Peyer's patch (tissue), 4 donors: ENCODE measurements around the gene ZBTB16. TPM values are rescaled to one million over a fixed set of nuclear protein-coding genes. Genes with fewer than 3 reads are reported as not detected.

Source experiments
- DNase-seq, 3 donors: peaks; one replicate each; pipeline ENCODE4 v3.0.0-alpha.2; 2017 to 2019
- H3K27ac ChIP-seq, 4 donors: fragments of 200-600 bp; sonication (generic); one replicate each; pipeline ENCODE4 v1.5.1; 2016 to 2019
- H3K27me3 ChIP-seq, 2 donors: fragments of 200-600 bp; sonication (generic); one replicate each; pipeline ENCODE4 v1.5.1; 2019
- H3K36me3 ChIP-seq, 3 donors: fragments of 200-600 bp; sonication (generic); one replicate each; pipeline ENCODE4 v1.5.1; 2016 to 2019
- H3K4me1 ChIP-seq, 4 donors: fragments of 200-600 bp; sonication (generic); one replicate each; pipeline ENCODE4 v1.5.1; 2016 to 2019
- H3K4me3 ChIP-seq, 4 donors: fragments of 200-600 bp; sonication (generic); 1 replicate in 3 of 4; 2 replicates in 1 of 4; pipeline ENCODE4 v1.5.1; 2016 to 2019; ENCODE audit warnings: mild to moderate bottlenecking in 1 of 4
- H3K9me3 ChIP-seq, 4 donors: fragments of 200-600 bp; sonication (generic); one replicate each; pipeline ENCODE4 v1.5.1; 2016 to 2019; ENCODE audit warnings: mild to moderate bottlenecking in 1 of 4
- POLR2A ChIP-seq, 2 donors: fragments of 450-650 bp; IDR thresholded peaks; one replicate each; pipeline ENCODE4 v1.5.1; 2017; ENCODE audit warnings: antibody characterized with exemption in 2 of 2, mild to moderate bottlenecking in 2 of 2, moderate library complexity in 2 of 2
- total RNA-seq, 4 donors: library from RNA; depleted of rRNA; stranded (reverse); fragments of >200 nt; gene quantifications; one replicate each; pipeline ENCODE4 v1.1.0, GENCODE V29; 2016
- TF ChIP-seq, protein P1 (sequence below), 6 experiments: fragments of 450-650 bp in 4 of 6; fragments of 200-600 bp in 2 of 6; sonication (generic) in 1 of 6; IDR thresholded peaks; one replicate each; pipeline ENCODE4 v1.5.1; 2017 to 2019; ENCODE audit warnings: antibody characterized with exemption in 6 of 6, mild to moderate bottlenecking in 3 of 6, moderate library complexity in 1 of 6

Gene ZBTB16
- total RNA-seq, 4 donors from 2014 or later, result 84.8 to 257 (median 155) TPM

DNA sequence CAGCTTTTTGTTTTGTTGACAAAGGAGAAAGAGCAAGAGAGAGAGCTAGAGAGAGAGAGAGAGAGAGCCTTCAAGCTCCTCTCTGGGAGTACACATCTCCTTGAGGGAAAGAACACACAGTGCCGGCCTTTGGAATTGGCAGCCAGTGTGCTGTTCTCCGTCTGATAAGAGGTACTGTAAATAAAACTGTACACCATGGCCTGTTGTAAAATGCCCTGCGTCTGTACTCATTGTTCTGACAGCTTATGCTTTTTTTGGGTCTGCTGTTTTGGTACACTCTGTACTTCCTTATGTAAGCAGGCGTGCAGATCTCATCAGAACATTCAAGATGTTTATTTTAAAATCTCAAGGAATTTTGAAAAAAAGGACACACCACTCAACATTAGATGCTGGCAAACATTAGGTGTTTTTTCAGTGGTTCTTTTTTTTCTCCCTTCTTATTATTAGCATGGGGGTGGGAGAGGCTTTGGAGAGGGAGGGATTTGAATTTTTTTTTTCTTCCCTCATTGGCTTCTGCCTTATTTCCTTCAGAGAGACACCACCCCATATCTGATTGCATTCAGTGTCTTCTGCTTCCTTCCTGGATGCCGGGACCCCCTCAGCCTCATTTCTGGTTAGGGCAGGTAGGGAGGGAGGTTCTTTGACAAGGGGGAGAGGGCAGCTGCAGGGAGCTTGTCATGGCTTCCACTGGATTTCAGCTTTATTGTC, 119.9 kb downstream of the ZBTB16 start:
- Histone ChIP-seq H3K36me3 (no peaks in the 10 kb centered on the region), H3K4me1 (peaks cover 19 to 79% (median 35%) of the 10 kb centered on the region in 4 donors), H3K9me3 (no peaks in the 10 kb centered on the region), H3K4me3 (peak overlapping the region in 3 of 4 donors; percentile 1 to 35 (median 28)), H3K27me3 (no peaks in the 10 kb centered on the region), H3K27ac (peak overlapping the region; percentile 81 to 94 (median 90))
- DNase-seq, result peak; percentile 73 to 94 (median 80)
- TF ChIP-seq, protein P1, sequence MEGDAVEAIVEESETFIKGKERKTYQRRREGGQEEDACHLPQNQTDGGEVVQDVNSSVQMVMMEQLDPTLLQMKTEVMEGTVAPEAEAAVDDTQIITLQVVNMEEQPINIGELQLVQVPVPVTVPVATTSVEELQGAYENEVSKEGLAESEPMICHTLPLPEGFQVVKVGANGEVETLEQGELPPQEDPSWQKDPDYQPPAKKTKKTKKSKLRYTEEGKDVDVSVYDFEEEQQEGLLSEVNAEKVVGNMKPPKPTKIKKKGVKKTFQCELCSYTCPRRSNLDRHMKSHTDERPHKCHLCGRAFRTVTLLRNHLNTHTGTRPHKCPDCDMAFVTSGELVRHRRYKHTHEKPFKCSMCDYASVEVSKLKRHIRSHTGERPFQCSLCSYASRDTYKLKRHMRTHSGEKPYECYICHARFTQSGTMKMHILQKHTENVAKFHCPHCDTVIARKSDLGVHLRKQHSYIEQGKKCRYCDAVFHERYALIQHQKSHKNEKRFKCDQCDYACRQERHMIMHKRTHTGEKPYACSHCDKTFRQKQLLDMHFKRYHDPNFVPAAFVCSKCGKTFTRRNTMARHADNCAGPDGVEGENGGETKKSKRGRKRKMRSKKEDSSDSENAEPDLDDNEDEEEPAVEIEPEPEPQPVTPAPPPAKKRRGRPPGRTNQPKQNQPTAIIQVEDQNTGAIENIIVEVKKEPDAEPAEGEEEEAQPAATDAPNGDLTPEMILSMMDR (IDR thresholded peaks at IDR 0.05), result peak in 3 of 6 experiments; percentile 42 to 73 (median 55)
- peak; percentile 25 to 53 for TF ChIP-seq POLR2A (IDR thresholded peaks at IDR 0.05)

DNA sequence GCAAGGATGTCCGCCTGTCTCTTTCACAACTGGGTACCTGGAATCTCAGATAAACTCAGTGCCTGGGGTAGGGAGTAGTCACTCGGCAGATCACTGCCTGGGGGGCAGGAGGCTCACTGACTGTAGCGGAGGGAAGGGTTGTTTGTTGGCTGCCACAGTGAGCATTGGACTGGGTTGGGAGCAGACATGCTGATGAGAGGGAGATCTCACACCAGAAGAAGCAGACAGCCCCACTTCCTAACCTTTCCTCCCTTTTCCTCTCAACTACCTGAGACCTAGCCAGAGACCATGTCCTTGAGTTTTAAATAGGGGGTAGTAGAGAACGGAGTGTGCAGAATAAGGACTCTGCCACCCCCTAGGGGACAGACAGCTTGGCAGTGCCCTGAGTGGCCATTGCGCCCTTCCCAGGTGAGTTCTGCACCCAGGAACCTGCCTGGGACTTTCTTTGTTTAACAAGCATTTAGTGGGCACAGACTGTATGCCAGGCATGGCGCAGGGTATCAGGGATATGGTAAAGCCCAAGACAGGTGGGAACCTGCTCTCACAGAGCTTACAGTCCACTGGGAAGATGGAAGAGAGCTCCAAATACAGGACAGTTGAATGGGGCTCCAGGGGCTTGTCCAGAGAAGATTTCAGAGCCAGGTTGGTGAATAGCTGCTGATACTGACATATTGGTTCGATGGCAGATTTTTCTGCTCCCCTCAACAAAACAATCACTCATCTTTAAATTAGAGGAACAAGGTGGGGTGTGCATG, 121.0 kb downstream of the ZBTB16 start:
- H3K4me3 ChIP-seq, result peak overlapping the region in 3 of 4 donors; percentile 1 to 35 (median 28)
- peak overlapping the region; percentile 81 to 94 (median 90) for H3K27ac ChIP-seq
- no peaks in the 10 kb centered on the region for H3K36me3 ChIP-seq
- peaks cover 19 to 68% (median 30%) of the 10 kb centered on the region in 4 donors for H3K4me1 ChIP-seq
- TF ChIP-seq, protein P1 (IDR thresholded peaks at IDR 0.05), result peak in 5 of 6 experiments; percentile 23 to 81 (median 72)
- TF ChIP-seq POLR2A (IDR thresholded peaks at IDR 0.05), result no peak
- no peaks in the 10 kb centered on the region for H3K27me3 ChIP-seq
- DNase-seq, result peak; percentile 63 to 85 (median 75)
- no peaks in the 10 kb centered on the region for H3K9me3 ChIP-seq

DNA sequence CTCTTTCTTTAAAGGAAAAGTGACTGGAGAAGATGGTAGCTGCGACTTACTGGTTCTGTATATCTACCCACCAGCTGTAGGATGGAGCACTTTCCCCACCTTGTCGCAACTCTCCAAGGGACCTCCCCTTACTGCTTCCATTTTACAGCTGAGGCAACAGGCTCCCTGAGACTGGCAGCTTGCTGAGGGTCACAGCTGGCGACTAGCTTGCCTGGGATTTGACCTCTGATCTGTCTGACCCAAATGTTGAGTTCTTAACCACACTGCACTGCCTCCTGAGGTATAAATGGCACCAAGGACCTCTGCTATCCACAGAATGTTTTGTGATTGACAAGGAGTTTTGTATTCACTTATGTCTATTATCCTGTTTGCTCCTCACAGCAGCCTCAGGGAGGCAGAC, 121.7 kb downstream of the ZBTB16 start:
- Histone ChIP-seq H3K4me1 (peaks cover 18 to 62% (median 29%) of the 10 kb centered on the region in 4 donors), H3K4me3 (no peak overlapping the region), H3K27ac (peak overlapping the region; percentile 81 to 94 (median 90)), H3K27me3 (no peaks in the 10 kb centered on the region), H3K36me3 (no peaks in the 10 kb centered on the region), H3K9me3 (no peaks in the 10 kb centered on the region)
- TF ChIP-seq, protein P1 (IDR thresholded peaks at IDR 0.05), result no peak
- no peak for TF ChIP-seq POLR2A (IDR thresholded peaks at IDR 0.05)
- DNase-seq, result no peak

DNA sequence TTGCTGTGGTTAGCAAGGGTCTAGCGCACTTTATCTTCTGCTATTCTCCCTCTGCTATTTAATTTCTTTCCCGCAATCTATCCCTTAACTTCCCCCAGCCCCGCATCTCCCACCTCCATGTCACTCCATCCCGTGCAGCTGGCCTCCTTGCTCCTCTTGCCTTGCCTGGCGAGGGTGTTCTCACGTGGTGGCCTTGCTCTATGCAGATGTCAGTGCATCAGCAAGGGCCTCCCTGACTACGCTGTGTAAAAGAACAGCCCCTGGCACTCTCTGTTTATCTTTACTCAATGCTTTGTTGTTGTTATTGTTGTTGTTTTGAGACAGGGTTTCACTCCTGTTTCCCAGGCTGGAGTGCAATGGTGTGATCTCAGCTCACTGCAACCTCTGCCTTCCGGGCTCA, 122.2 kb downstream of the ZBTB16 start:
- Histone ChIP-seq H3K4me1 (peaks cover 18 to 56% (median 29%) of the 10 kb centered on the region in 4 donors), H3K27ac (peak overlapping the region; percentile 81 to 94 (median 90)), H3K9me3 (no peaks in the 10 kb centered on the region), H3K4me3 (no peak overlapping the region), H3K27me3 (no peaks in the 10 kb centered on the region), H3K36me3 (peaks cover 0 to 3% (median 0%) of the 10 kb centered on the region in 3 donors)
- TF ChIP-seq POLR2A (IDR thresholded peaks at IDR 0.05), result no peak
- TF ChIP-seq, protein P1 (IDR thresholded peaks at IDR 0.05), result no peak
- DNase-seq, result no peak

DNA sequence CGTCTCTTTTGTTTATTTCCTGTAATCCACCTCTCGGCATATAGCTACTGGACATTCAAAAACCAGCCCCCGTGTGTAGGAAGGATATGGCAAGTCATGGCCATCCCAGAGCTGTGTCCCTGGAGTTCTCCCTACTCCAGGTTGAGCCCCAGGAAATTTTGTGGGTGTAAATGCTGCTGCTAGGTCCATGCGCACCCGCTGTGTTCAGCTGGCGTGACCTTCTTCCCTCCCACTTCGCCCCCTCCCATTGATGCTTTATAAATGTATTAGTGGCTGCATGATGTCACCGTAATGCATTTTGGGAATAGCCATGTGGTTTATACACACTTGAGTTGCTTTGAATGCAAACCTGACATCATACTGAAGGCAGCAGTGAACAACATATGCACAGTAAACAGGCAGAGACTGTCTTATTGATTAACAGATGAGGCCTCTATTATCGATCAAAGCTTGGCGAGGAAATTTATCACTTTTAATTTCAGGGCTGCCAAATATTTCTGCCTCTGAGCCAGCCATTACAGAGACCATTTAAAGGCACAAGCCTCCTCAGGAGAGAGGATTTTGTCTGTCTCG, 123.0 kb downstream of the ZBTB16 start:
- Histone ChIP-seq H3K4me3 (no peak overlapping the region), H3K4me1 (peaks cover 15 to 48% (median 28%) of the 10 kb centered on the region in 4 donors), H3K27ac (peak overlapping the region; percentile 65 to 94 (median 86)), H3K27me3 (no peaks in the 10 kb centered on the region), H3K36me3 (peaks cover 0 to 11% (median 0%) of the 10 kb centered on the region in 3 donors), H3K9me3 (no peaks in the 10 kb centered on the region)
- no peak for TF ChIP-seq POLR2A (IDR thresholded peaks at IDR 0.05)
- TF ChIP-seq, protein P1 (IDR thresholded peaks at IDR 0.05), result no peak
- DNase-seq, result no peak
